Fibroblast of peridontal ligament (primary cell): Measurements from ENCODE around the gene FAM76B.
"Not testable (repeated sequence)": the region's sequence is repeated elsewhere in the genome, so short reads cannot be mapped to it uniquely, and the experiment has no call there.

ENCODE experiments used
- DNase-seq: peaks from one replicate; pipeline ENCODE4 v3.0.0-alpha.2; 2010; ENCODE audit errors: extremely low read depth

Gene FAM76B

GRCh38 chr11:95789506-95790122 lies at the start of gene FAM76B:
Gene FAM76B (minus strand): TSS chr11:95789782. CDS start chr11:95789478, 304 bp downstream.
- DNase-seq = peak; percentile 98

DNA sequence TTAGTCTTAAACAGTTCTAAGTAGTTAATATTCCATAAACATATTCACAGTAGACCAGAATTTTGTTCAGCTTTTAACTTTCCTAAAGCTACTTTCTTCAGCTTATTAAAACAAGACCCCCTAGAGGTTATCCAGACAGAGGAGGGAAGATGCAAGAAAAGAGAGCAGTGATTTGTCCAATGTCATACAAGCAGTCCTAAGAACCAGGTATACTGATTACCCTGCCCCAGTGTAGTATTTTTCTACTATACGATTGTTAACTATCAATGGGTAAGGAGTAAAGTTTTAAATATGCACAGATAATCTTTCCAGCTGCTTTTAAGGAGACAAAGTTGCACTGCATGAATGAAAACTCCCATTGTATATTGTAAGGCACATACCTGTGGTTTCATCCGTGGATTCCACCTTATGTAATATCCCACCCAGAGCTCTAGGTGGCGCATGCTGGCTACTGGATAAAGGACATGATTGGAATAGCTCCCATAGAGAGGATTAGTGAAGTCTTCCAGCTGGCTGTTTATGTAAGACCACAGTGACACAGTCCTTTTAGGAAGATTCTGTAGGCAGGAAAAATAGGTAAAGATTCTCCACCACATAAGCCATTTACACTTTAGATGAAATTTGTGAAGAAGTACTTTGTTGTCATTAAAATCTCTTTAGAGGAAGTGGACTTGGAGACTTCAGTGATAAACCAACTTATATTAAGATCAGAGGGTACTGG lies 46.3 kb upstream of the FAM76B start:
- peak; percentile 96 for DNase-seq

- DNase-seq = peak; percentile 63
These were observed 45.8 kb upstream of the FAM76B start for GRCh38 chr11:95835351-95835750.

GRCh38 chr11:95833378-95833777 lies 43.8 kb upstream of the FAM76B start:
- DNase-seq = no peak

DNA sequence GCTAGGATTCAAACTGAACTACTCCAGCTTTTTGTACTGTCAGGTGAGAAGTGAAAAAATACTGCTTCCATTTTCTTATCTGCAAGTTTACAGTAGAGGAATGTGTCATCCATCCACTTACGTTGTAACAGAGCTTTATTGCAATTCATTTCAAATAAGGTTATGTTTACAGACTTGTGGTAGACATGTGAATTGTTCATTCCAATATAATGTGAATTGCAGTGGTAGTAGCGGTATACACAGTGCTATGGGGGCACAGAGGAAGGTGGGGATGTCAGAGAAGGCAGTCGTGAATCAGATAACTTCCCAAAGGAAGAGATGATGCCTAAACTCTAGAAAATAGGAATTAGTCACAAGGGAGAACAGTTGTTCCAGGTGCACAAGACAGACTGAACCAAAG lies 43.2 kb upstream of the FAM76B start:
- peak; percentile 47 for DNase-seq

DNA sequence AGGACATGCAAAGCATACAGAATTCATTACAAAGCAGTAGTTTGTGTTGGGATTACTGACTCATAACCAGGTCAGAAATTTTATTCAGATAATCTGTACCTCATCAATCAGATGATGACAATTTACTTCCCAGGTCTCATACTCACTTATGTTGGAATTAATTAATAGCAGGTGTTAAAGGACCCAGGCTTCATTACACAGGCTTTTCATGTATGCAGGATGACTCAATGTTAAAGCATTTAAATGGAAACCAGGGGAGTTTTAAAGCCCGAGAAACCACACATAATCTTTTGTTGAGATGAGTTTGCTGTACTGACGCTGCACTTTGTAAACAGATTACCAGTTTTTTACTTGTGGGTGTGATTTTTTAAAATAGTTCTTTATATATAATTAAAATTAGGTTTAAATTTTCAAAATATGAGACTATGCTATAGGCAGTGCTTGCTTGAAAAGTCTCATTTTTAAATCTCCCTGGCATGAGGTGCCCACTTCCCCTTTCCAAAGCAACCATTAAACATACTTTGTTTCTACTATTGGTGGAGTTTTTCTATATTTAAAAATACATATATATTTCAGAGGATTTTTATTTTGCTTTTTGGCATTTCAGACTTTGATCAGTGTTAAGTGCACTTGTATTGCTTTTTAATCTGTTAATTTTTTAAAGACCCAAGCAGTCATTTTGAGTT lies 41.8 kb upstream of the FAM76B start:
- peak; percentile 91 for DNase-seq

GRCh38 chr11:95829580-95830259 lies 40.1 kb upstream of the FAM76B start:
- DNase-seq = peak; percentile 65

- peak; percentile 44 for DNase-seq
These were observed 38.1 kb upstream of the FAM76B start for GRCh38 chr11:95827696-95828095.

GRCh38 chr11:95821640-95822039 lies 32.1 kb upstream of the FAM76B start:
- peak; percentile 63 for DNase-seq

DNA sequence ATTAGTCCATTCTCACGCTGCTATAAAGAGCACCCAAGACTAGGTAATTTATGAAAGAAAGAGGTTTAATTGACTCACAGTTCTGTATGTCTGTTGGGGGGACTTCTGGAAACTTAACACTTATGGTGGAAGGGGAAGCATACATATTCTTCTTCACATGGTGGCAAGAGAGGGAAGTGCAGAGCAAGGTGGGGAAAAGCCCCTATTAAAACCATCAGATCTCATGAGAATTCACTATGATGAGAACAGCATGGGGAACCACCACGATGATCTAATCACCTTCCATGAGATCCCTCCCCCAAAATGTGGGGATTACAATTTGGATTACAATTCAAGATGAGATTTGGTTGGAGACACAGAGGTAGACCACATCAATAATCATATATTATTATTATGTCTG lies 26.5 kb upstream of the FAM76B start:
- no peak for DNase-seq

GRCh38 chr11:95811052-95811451 lies 21.5 kb upstream of the FAM76B start:
- DNase-seq = not testable (repeated sequence)

GRCh38 chr11:95806464-95806863 lies 16.9 kb upstream of the FAM76B start:
- DNase-seq = not testable (repeated sequence)

GRCh38 chr11:95805869-95806268 lies 16.3 kb upstream of the FAM76B start:
- no peak for DNase-seq

DNA sequence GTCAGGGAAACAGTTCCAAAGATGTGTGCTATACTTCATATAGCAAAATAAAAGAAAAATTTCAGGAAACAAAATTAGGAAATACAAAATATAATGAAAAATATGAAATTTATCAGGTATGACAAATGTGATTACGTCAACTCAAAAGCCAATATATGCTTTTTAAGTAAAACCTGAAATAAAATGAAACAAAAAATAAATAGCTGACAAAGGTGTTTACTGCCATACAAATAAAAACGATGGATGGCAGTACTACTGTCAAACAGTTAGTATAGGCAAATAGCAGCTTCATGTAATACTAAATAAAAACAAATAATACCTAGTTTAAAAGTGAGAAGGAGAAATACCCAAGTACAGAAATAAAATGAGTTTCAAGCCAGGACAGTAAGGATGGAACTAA lies 14.4 kb upstream of the FAM76B start:
- no peak for DNase-seq

GRCh38 chr11:95802806-95803205 lies 13.2 kb upstream of the FAM76B start:
- DNase-seq = no peak

DNA sequence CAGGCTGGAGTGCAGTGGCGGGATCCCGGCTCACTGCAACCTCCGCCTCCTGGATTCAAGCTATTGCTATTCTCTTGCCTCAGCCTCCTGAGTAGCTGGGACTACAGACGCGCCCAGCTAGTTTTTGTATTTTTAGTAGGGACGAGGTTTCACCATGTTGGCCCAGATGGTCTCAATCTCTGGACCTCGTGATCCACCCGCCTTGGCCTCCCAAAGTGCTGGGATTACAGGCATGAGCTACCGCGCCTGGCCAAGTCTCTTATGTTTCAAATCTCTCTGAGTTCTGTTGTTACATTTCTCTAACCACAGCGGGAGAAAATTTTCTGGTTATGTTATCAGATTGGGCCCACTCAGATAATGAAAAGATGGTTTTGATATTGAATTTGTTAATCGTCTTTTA lies 10.9 kb upstream of the FAM76B start:
- no peak for DNase-seq

DNA sequence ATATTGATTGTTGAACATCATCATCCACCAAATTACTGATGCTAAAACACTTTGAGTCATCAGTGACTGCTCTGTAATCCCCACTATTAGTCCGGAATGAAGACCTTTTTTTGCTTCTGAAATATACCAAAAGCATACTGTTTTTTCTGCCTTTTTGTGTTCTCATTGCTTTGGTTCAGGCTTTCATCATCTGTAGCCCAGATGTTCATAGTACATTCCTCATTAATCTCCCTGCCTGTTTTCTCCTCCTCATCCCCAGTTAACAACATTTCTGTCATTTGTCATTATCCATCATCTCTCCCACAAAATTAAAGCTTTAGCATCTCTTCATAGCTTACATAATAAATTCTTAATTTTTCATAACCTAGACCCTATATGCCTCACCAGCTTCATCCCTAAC lies 10.0 kb upstream of the FAM76B start:
- no peak for DNase-seq

GRCh38 chr11:95796501-95796900 lies 6.9 kb upstream of the FAM76B start:
- DNase-seq = no peak

DNA sequence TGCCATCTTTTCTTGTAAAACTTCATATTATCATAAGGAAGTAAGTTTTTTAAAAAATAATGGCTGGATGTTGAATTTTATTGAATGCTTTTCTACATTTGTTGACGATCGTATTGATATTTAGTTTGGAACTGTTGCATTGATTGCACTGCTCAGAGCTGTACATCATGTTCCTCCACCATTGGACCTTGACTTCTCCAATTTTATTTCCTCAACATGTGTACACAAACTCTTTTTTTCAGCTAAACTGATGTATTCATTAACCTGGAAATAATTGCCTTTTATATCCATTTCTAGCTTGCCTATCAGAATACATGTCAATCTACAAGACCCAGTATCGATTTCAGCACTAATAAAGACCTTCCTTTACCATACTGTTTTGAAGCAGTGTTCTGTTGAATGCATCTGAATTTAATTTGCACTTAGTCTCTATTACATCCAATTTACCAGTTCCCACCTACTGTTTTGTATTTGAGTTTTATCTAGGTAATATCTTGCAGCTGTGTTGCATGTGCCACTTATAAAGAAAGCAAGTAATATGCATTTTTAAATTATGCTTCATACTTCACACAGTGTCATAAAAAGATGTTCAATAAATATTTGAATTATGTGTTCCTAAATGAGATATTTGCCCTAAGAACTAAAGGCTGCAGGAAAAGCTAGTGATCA lies 6.2 kb upstream of the FAM76B start:
- DNase-seq = no peak

GRCh38 chr11:95794086-95794485 lies 4.5 kb upstream of the FAM76B start:
- DNase-seq = peak; percentile 63

GRCh38 chr11:95793116-95793515 lies 3.5 kb upstream of the FAM76B start:
- DNase-seq = peak; percentile 50

DNA sequence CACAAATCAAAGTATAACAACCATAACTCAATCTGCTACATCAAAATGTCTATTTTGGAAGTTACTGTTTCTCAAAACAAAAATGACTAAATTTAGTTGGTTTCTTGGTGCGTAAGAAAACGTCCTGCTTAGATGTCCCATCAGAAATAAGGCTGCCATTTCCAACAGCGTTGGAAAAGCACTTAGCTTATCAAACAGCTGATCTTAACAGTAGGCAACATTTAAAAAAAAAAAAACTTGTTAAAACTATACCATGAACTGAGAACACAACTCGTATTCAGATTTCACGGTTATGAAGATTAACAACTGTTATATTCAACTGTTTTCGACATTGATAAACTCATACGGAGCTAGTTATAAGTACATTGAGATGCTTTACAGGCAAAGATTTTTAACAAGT lies 3.1 kb upstream of the FAM76B start:
- DNase-seq = no peak
